Tibial artery (tissue), 4 donors: ENCODE results near the gene HRH2.

Experiments used
- DNase-seq, 2 donors: peaks; one replicate each; pipeline ENCODE4 v3.0.0-alpha.2; 2019
- H3K27ac ChIP-seq, 2 donors: fragments of 200-600 bp; sonication (generic) in 1 of 2; 1 replicate in 1 of 2; 2 replicates in 1 of 2; pipeline ENCODE4 v1.5.1; 2018 to 2019; ENCODE audit warnings: mild to moderate bottlenecking in 1 of 2
- H3K27me3 ChIP-seq, 2 donors: fragments of 200-600 bp; sonication (generic) in 1 of 2; one replicate each; pipeline versions ENCODE4 v1.5.1 to v1.6.0; 2016 to 2019
- H3K36me3 ChIP-seq, 3 donors: fragments of 200-600 bp; sonication (generic) in 2 of 3; one replicate each; pipeline ENCODE4 v1.5.1; 2016 to 2019; ENCODE audit warnings: mild to moderate bottlenecking in 2 of 3
- H3K4me1 ChIP-seq, 4 donors: fragments of 200-600 bp; sonication (generic) in 2 of 4; 1 replicate in 3 of 4; 2 replicates in 1 of 4; pipeline ENCODE4 v1.5.1; 2016 to 2019
- H3K4me3 ChIP-seq, 2 donors: fragments of 200-600 bp; sonication (generic) in 1 of 2; 1 replicate in 1 of 2; 2 replicates in 1 of 2; pipeline ENCODE4 v1.5.1; 2018 to 2019; ENCODE audit warnings: mild to moderate bottlenecking in 2 of 2
- H3K9me3 ChIP-seq, 3 donors: fragments of 200-600 bp; sonication (generic) in 1 of 3; one replicate each; pipeline ENCODE4 v1.5.1; 2016 to 2019
- CTCF ChIP-seq, 2 experiments: fragments of 200-600 bp in 1 of 2; fragments of 450-650 bp in 1 of 2; IDR thresholded peaks; one replicate each; pipeline ENCODE4 v1.5.1; 2017 to 2019; ENCODE audit warnings: antibody characterized with exemption in 2 of 2, mild to moderate bottlenecking in 1 of 2, moderate library complexity in 1 of 2
- intact Hi-C: fragments of 100-400 bp; cut with DNase I; formaldehyde crosslinking; loops from one replicate; pipeline ENCODE4 v1.15.0; 2023; ENCODE audit warnings: low total_unique reads

The HRH2 gene

GRCh38 chr5:175670372-175670771 is 12.5 kb downstream of the HRH2 start:
- Histone ChIP-seq H3K4me3 (no peak overlapping the region), H3K4me1 (no peaks in the 10 kb centered on the region), H3K27me3 (no peaks in the 10 kb centered on the region), H3K27ac (no peak overlapping the region), H3K36me3 (no peaks in the 10 kb centered on the region), H3K9me3 (no peaks in the 10 kb centered on the region)
- intact Hi-C loops: no loop called here
- no peak for DNase-seq
- TF ChIP-seq CTCF (IDR thresholded peaks at IDR 0.05): no peak

GRCh38 chr5:175671013-175671412 is 13.1 kb downstream of the HRH2 start:
- no peak for TF ChIP-seq CTCF (IDR thresholded peaks at IDR 0.05)

GRCh38 chr5:175672976-175673648 is 15.2 kb downstream of the HRH2 start:
- Histone ChIP-seq H3K4me3 (no peak overlapping the region), H3K4me1 (no peaks in the 10 kb centered on the region), H3K36me3 (no peaks in the 10 kb centered on the region), H3K27ac (no peak overlapping the region), H3K27me3 (no peaks in the 10 kb centered on the region), H3K9me3 (no peaks in the 10 kb centered on the region)
- no peak for DNase-seq
- intact Hi-C loops: no loop called here
- TF ChIP-seq CTCF (IDR thresholded peaks at IDR 0.05): no peak

More at GRCh38 chr5:175671013-175671412, 13.1 kb downstream of the HRH2 start:
- H3K4me1 ChIP-seq: no peaks in the 10 kb centered on the region
- no peaks in the 10 kb centered on the region for H3K27me3 ChIP-seq
- no peak for DNase-seq
- H3K9me3 ChIP-seq: no peaks in the 10 kb centered on the region
- no peak overlapping the region for H3K4me3 ChIP-seq
- H3K36me3 ChIP-seq: no peaks in the 10 kb centered on the region
- no peak overlapping the region for H3K27ac ChIP-seq
- intact Hi-C loops: no loop called here

- no peak for DNase-seq
- H3K4me1 ChIP-seq: no peaks in the 10 kb centered on the region
- no peaks in the 10 kb centered on the region for H3K36me3 ChIP-seq
- H3K9me3 ChIP-seq: no peaks in the 10 kb centered on the region
- TF ChIP-seq CTCF (IDR thresholded peaks at IDR 0.05): no peak
- no peak overlapping the region for H3K4me3 ChIP-seq
- intact Hi-C loops: no loop called here
- H3K27ac ChIP-seq: no peak overlapping the region
- H3K27me3 ChIP-seq: no peaks in the 10 kb centered on the region
These were observed 17.0 kb downstream of the HRH2 start for GRCh38 chr5:175674731-175675346.

- no peak for DNase-seq
- no peaks in the 10 kb centered on the region for H3K9me3 ChIP-seq
- H3K4me1 ChIP-seq: peaks cover 0 to 7% (median 2%) of the 10 kb centered on the region in 4 donors
- H3K36me3 ChIP-seq: no peaks in the 10 kb centered on the region
- H3K27me3 ChIP-seq: no peaks in the 10 kb centered on the region
- TF ChIP-seq CTCF (IDR thresholded peaks at IDR 0.05): no peak
- no peak overlapping the region for H3K27ac ChIP-seq
- no peak overlapping the region for H3K4me3 ChIP-seq
- intact Hi-C loops: no loop called here
These were observed 18.0 kb downstream of the HRH2 start for GRCh38 chr5:175675873-175676272.
